GM23248 (cell line): Measurements from ENCODE around the gene ATG10. TPM values are rescaled to one million over a fixed set of nuclear protein-coding genes. Genes with fewer than 3 reads are reported as not detected.

Experiments used
- DNase-seq: peaks from one replicate; pipeline ENCODE4 v3.0.0-alpha.2; 2015
- H2AFZ ChIP-seq: fragments of 200-600 bp; sonication (generic); 2 replicates; pipeline ENCODE4 v1.6.1; 2016; ENCODE audit warnings: antibody characterized with exemption
- H3F3A ChIP-seq: fragments of 200-600 bp; sonication (generic); 2 replicates; pipeline ENCODE4 v1.6.1; 2016; ENCODE audit warnings: mild to moderate bottlenecking, antibody characterized with exemption, mixed run types; ENCODE audit not compliant: insufficient read depth
- H3K27ac ChIP-seq: fragments of 200-600 bp; sonication (generic); 2 replicates; pipeline ENCODE4 v1.5.1; 2016; ENCODE audit warnings: mild to moderate bottlenecking
- H3K27me3 ChIP-seq: fragments of 200-600 bp; sonication (generic); replicated peaks from 2 replicates; pipeline ENCODE4 v1.6.1; 2016; ENCODE audit warnings: mild to moderate bottlenecking; ENCODE audit not compliant: insufficient read depth
- H3K36me3 ChIP-seq: fragments of 200-600 bp; sonication (generic); 2 replicates; pipeline ENCODE4 v1.6.1; 2016; ENCODE audit warnings: low read depth, mild to moderate bottlenecking
- H3K4me1 ChIP-seq: fragments of 200-600 bp; sonication (generic); 2 replicates; pipeline ENCODE4 v1.6.1; 2016; ENCODE audit warnings: mild to moderate bottlenecking; ENCODE audit not compliant: insufficient read depth
- H3K4me2 ChIP-seq: fragments of 200-600 bp; sonication (generic); one replicate; pipeline ENCODE4 v1.6.1; 2016; ENCODE audit warnings: mild to moderate bottlenecking; ENCODE audit not compliant: unreplicated experiment
- H3K4me3 ChIP-seq: fragments of 200-600 bp; sonication (generic); 2 replicates; pipeline ENCODE4 v1.5.1; 2016; ENCODE audit warnings: mild to moderate bottlenecking
- H3K79me2 ChIP-seq: fragments of 200-600 bp; sonication (generic); 2 replicates; pipeline ENCODE4 v1.6.1; 2016; ENCODE audit warnings: mild to moderate bottlenecking; ENCODE audit not compliant: insufficient read depth
- H3K9ac ChIP-seq: fragments of 200-600 bp; sonication (generic); 2 replicates; pipeline ENCODE4 v1.6.1; 2016; ENCODE audit warnings: mild to moderate bottlenecking
- H3K9me2 ChIP-seq: fragments of 200-600 bp; sonication (generic); 2 replicates; pipeline ENCODE4 v1.6.1; 2016; ENCODE audit warnings: mixed run types, mild to moderate bottlenecking, moderate library complexity; ENCODE audit not compliant: insufficient read depth
- H3K9me3 ChIP-seq: fragments of 200-600 bp; sonication (generic); one replicate; pipeline ENCODE4 v1.6.1; 2017; ENCODE audit warnings: low read depth
- H4K20me1 ChIP-seq: fragments of 200-600 bp; sonication (generic); 2 replicates; pipeline ENCODE4 v1.6.0; 2016; ENCODE audit not compliant: insufficient read depth
- EZH2 ChIP-seq: fragments of 200-600 bp; sonication (generic); IDR thresholded peaks from 2 replicates; pipeline ENCODE4 v1.6.1; 2018; ENCODE audit warnings: antibody characterized with exemption, mild to moderate bottlenecking; ENCODE audit not compliant: insufficient read depth, poor library complexity, severe bottlenecking
- EZH2phosphoT487 ChIP-seq: fragments of 200-600 bp; sonication (generic); IDR thresholded peaks from 2 replicates; pipeline ENCODE4 v1.6.1; 2018; ENCODE audit warnings: antibody characterized with exemption, moderate library complexity, mild to moderate bottlenecking, low read depth; ENCODE audit not compliant: insufficient read depth
- WGBS, 2 experiments: methylation state at CpG; one replicate each; pipeline ENCODE4 v1.1.6; 2015 to 2017; ENCODE audit warnings: low lambda C conversion rate in 2 of 2, low coverage in 1 of 2; ENCODE audit errors: missing lambda C conversion rate in 2 of 2; 5-methylcytosine and 5-hydroxymethylcytosine counted together
- in situ Hi-C: fragments of 300-500 bp; cut with MboI; formaldehyde crosslinking; loops from 2 replicates; pipeline ENCODE4 v1.15.0; 2020
- polyA plus RNA-seq: library from polyadenylated mRNA; unstranded; fragments of >200 nt; fragmentation: Nextera tagmentation; extraction: Ambion mirVana; gene quantifications from 2 replicates; pipeline ENCODE4 v1.2.1, GENCODE V29; 2016
- total RNA-seq: library from RNA; depleted of rRNA; stranded (reverse); fragments of >200 nt; shearing (Covaris generic); gene quantifications from 2 replicates; pipeline ENCODE4 v1.2.3, GENCODE V29; 2014

ATG10 gene
- total and polyA plus RNA-seq, 2 experiments from 2014 or later: 6.5 to 9.0 TPM

GRCh38 chr5:82151662-82152061, 179.8 kb downstream of the ATG10 start:
- H4K20me1 ChIP-seq: no peaks in the 10 kb centered on the region
- no peaks in the 10 kb centered on the region for H3K36me3 ChIP-seq
- H3K27me3 ChIP-seq: no peaks in the 10 kb centered on the region
- no peak overlapping the region for H2AFZ ChIP-seq
- no peaks in the 10 kb centered on the region for H3K79me2 ChIP-seq
- H3K4me3 ChIP-seq: no peak overlapping the region
- no peak overlapping the region for H3K27ac ChIP-seq
- no peaks in the 10 kb centered on the region for H3K9me2 ChIP-seq
- WGBS, 2 experiments: 52 to 59% methylated on average over 1 of the region's 1 CpG
- in situ Hi-C loops: loop anchor here (25.0 kb wide), 2 partner anchors 414 to 639 kb away; no protein-coding TSS in a partner anchor
- H3F3A ChIP-seq: peaks cover 12% of the 10 kb centered on the region
- H3K4me1 ChIP-seq: peaks cover 5% of the 10 kb centered on the region; the same call in 1 of the 2 replicates
- H3K9ac ChIP-seq: no peak overlapping the region
- no peaks in the 10 kb centered on the region for H3K9me3 ChIP-seq
- H3K4me2 ChIP-seq: no peak overlapping the region
- no peak for TF ChIP-seq EZH2
- TF ChIP-seq EZH2phosphoT487: no peak
- no peak for DNase-seq

GRCh38 chr5:82152978-82153481, 181.2 kb downstream of the ATG10 start:
- no peaks in the 10 kb centered on the region for H3K9me2 ChIP-seq
- H3K4me1 ChIP-seq: peaks cover 5% of the 10 kb centered on the region; the same call in 1 of the 2 replicates
- H3K9ac ChIP-seq: no peak overlapping the region
- no peak overlapping the region for H2AFZ ChIP-seq
- H3K9me3 ChIP-seq: no peaks in the 10 kb centered on the region
- in situ Hi-C loops: loop anchor here (25.0 kb wide), 2 partner anchors 416 to 641 kb away; no protein-coding TSS in a partner anchor
- TF ChIP-seq EZH2phosphoT487 (no peak), EZH2 (no peak)
- H3K27me3 ChIP-seq: no peaks in the 10 kb centered on the region
- H3K36me3 ChIP-seq: no peaks in the 10 kb centered on the region
- H3K4me3 ChIP-seq: no peak overlapping the region
- no peak overlapping the region for H3K4me2 ChIP-seq
- no peak for DNase-seq
- 85 to 87% methylated on average over 4 of the region's 4 CpGs for WGBS, 2 experiments
- no peaks in the 10 kb centered on the region for H4K20me1 ChIP-seq
- H3K27ac ChIP-seq: no peak overlapping the region
- peaks cover 7% of the 10 kb centered on the region for H3F3A ChIP-seq
- H3K79me2 ChIP-seq: no peaks in the 10 kb centered on the region

GRCh38 chr5:82154776-82155175, 183.0 kb downstream of the ATG10 start:
- 88 to 91% methylated on average over 1 of the region's 1 CpG for WGBS, 2 experiments
- no peaks in the 10 kb centered on the region for H3K36me3 ChIP-seq
- H3K9ac ChIP-seq: no peak overlapping the region
- H3K27ac ChIP-seq: no peak overlapping the region
- H3K4me2 ChIP-seq: no peak overlapping the region
- in situ Hi-C loops: loop anchor here (25.0 kb wide), 2 partner anchors 417 to 642 kb away; no protein-coding TSS in a partner anchor
- no peaks in the 10 kb centered on the region for H3K9me3 ChIP-seq
- H3K9me2 ChIP-seq: no peaks in the 10 kb centered on the region
- no peak for DNase-seq
- H3F3A ChIP-seq: no peaks in the 10 kb centered on the region
- H3K79me2 ChIP-seq: no peaks in the 10 kb centered on the region
- no peaks in the 10 kb centered on the region for H4K20me1 ChIP-seq
- H3K4me1 ChIP-seq: peaks cover 11% of the 10 kb centered on the region
- H3K27me3 ChIP-seq: no peaks in the 10 kb centered on the region
- TF ChIP-seq EZH2phosphoT487 (no peak), EZH2 (no peak)
- H2AFZ ChIP-seq: no peak overlapping the region
- no peak overlapping the region for H3K4me3 ChIP-seq

GRCh38 chr5:82155305-82155704, 183.5 kb downstream of the ATG10 start:
- Histone ChIP-seq H3K27me3 (no peaks in the 10 kb centered on the region), H3K4me3 (no peak overlapping the region), H3K9me2 (no peaks in the 10 kb centered on the region), H3K4me1 (peaks cover 11% of the 10 kb centered on the region), H3K9ac (no peak overlapping the region), H3K36me3 (no peaks in the 10 kb centered on the region), H3K4me2 (no peak overlapping the region), H2AFZ (no peak overlapping the region), H3K79me2 (no peaks in the 10 kb centered on the region), H4K20me1 (no peaks in the 10 kb centered on the region), H3K9me3 (no peaks in the 10 kb centered on the region), H3K27ac (no peak overlapping the region), H3F3A (no peaks in the 10 kb centered on the region)
- in situ Hi-C loops: loop anchor here (25.0 kb wide), 2 partner anchors 418 to 643 kb away; no protein-coding TSS in a partner anchor
- no peak for DNase-seq
- 43 to 53% methylated on average over 1 of the region's 1 CpG for WGBS, 2 experiments
- TF ChIP-seq EZH2phosphoT487 (no peak), EZH2 (no peak)

GRCh38 chr5:82156874-82157273, 185.1 kb downstream of the ATG10 start:
- no peak overlapping the region for H3K4me3 ChIP-seq
- H4K20me1 ChIP-seq: no peaks in the 10 kb centered on the region
- no peak overlapping the region for H3K27ac ChIP-seq
- H2AFZ ChIP-seq: no peak overlapping the region
- DNase-seq: no peak
- peaks cover 11% of the 10 kb centered on the region for H3K4me1 ChIP-seq
- 83 to 87% methylated on average over 4 of the region's 4 CpGs for WGBS, 2 experiments
- H3K9me2 ChIP-seq: no peaks in the 10 kb centered on the region
- in situ Hi-C loops: loop anchor here (25.0 kb wide), 2 partner anchors 420 to 645 kb away; no protein-coding TSS in a partner anchor
- 0 out of 2 replicates have a peak, but pooled peaks cover 4% of the 10 kb centered on the region for H3F3A ChIP-seq
- H3K4me2 ChIP-seq: no peak overlapping the region
- H3K9ac ChIP-seq: no peak overlapping the region
- H3K9me3 ChIP-seq: no peaks in the 10 kb centered on the region
- no peaks in the 10 kb centered on the region for H3K79me2 ChIP-seq
- H3K36me3 ChIP-seq: no peaks in the 10 kb centered on the region
- no peaks in the 10 kb centered on the region for H3K27me3 ChIP-seq
- TF ChIP-seq EZH2 (no peak), EZH2phosphoT487 (no peak)
